Measurements from ENCODE around the gene SLC7A9.
A peak's percentile ranks its signal among the peaks of the same experiment; 100 is the strongest.
"Not testable (repeated sequence)": the region's sequence is repeated elsewhere in the genome, so short reads cannot be mapped to it uniquely, and the experiment has no call there.

The SLC7A9 gene

DNA sequence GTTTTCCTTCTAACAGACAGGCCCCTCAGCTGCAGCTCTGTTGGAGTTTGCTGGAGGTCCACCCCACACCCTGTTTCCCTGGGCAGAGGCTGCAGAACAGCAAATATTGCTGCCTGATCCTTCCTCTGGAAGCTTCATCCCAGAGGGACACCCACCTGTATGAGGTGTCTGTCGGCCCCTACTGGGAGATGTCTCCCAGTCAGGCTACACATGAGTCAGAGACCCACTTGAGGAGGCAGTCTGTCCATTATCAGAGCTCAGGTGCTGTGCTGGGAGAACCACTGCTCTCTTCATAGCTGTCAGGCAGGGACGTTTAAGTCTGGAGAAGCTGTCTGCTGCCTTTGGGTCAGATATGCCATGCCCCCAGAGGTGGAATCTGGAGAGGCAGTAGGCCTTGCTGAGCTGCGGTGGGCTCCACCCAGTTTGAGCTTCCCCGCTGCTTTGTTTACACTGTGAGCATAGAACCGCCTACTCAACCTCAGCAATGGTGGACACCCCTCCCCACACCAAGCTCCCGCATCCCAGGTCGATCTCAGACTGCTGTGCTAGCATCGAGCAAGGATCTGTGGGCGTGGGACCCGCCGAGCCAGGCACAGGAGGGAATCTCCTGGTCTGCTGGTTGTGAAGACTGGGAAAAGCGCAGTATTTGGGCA is 82.3 kb downstream of the SLC7A9 start:
- DNase-seq = peak; percentile 51

DNA sequence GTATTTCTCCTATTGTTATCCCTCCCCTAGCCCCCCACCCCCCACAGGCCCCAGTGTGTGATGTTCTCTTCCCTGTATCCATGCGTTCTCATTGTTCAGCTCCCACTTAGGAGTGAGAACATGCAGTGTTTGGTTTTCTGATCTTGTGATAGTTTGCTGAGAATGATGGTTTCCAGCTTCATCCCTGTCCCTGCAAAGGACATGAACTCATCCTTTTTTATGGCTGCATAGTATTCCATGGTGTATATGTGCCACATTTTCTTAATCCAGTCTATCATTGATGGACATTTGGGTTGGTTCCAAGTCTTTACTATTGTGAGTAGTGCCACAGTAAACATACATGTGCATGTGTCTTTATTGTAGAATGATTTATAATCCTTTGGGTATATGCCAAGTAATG is 87.5 kb downstream of the SLC7A9 start:
- not testable (repeated sequence) for DNase-seq

DNA sequence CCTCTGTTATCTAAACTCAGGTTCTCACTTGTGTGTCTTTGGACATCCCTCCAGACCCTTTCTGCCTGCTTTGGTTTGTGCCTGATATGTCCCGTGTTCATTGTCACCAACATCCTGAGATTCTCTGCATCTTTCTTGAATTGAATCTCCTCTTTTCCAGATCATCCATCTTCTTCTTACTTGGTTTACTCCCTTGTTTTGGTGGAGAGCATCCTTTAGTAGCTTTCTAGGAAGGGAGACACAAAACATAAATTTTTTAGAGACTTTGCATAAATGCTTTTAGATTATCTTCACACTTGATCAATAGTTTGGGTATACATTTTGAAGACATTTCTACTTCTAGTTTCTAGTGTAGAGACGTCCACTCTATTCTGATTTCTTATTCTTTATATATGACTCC is 88.3 kb downstream of the SLC7A9 start:
- no peak for DNase-seq

Measured in NCI-H146 (cell line).